GM12878 (cell line): ENCODE measurements around the gene CHP2. TPM values are rescaled to one million over a fixed set of nuclear protein-coding genes. Genes with fewer than 3 reads are reported as not detected.

Experiments
- ATAC-seq: fragments of 200-7000 bp; cut with Tn5 transposase; 3 replicates; pipeline ENCODE4 v1.9.1; 2020; ENCODE audit warnings: mild to moderate bottlenecking, moderate library complexity
- BruUV-seq: library from RNA; stranded (reverse); fragments of 400-500 nt; replicated peaks from 2 replicates; lab custom pipeline; 2021; lab: Mats Ljungman, UMichigan
- CTCF ChIA-PET: fragments of 300-600 bp; sonication (Branson Sonifier 250); formaldehyde crosslinking; extraction: SDS; loops from one replicate; lab custom pipeline; 2021; ENCODE audit warnings: inconsistent platforms; lab: Yijun Ruan, JAX
- POLR2A ChIA-PET: fragments of 350-600 bp; formaldehyde crosslinking; extraction: SDS; loops from one replicate; lab custom pipeline; 2021; ENCODE audit warnings: inconsistent platforms; lab: Charles Lee
- RAD21 ChIA-PET: fragments of 300-600 bp; sonication (Branson Sonifier 250); formaldehyde crosslinking; loops from one replicate; lab custom pipeline; 2023; ENCODE audit warnings: antibody characterized with exemption; ENCODE audit not compliant: unreplicated experiment; lab: Charles Lee
- SMC1A ChIA-PET: fragments of 300-600 bp; sonication (Branson Sonifier 250); formaldehyde crosslinking; loops from one replicate; lab custom pipeline; 2023; ENCODE audit not compliant: unreplicated experiment, uncharacterized antibody; lab: Charles Lee
- DNase-seq: peaks from one replicate; pipeline ENCODE4 v3.0.0-alpha.2; 2011; ENCODE audit warnings: low read depth, low spot score
- FAIRE-seq: peaks from 3 replicates; lab custom pipeline; 2011; peaks lifted over from hg19 to GRCh38; lab: Jason Lieb, UNC
- H2AFZ ChIP-seq: 2 replicates; pipeline ENCODE4 v1.6.0; 2011; ENCODE audit warnings: low read depth, low read length, control low read depth; ENCODE audit not compliant: control insufficient read depth
- H3K27ac ChIP-seq: 2 replicates; pipeline ENCODE4 v1.5.1; 2011; ENCODE audit warnings: control low read depth; ENCODE audit not compliant: control insufficient read depth, insufficient read depth
- H3K27me3 ChIP-seq, 2 experiments: replicated peaks in 1 of 2; 2 replicates each; pipeline versions ENCODE4 v1.6.0 to v1.6.1; 2011; ENCODE audit warnings: low read length in 1 of 2; ENCODE audit not compliant: control insufficient read depth in 2 of 2, insufficient read depth in 2 of 2
- H3K36me3 ChIP-seq, 2 experiments: 2 replicates each; pipeline ENCODE4 v1.5.1; 2011; ENCODE audit warnings: low read length in 1 of 2; ENCODE audit not compliant: control insufficient read depth in 2 of 2, insufficient read depth in 2 of 2
- H3K4me1 ChIP-seq: 2 replicates; pipeline ENCODE4 v1.6.1; 2011; ENCODE audit warnings: mild to moderate bottlenecking, low read length, moderate library complexity, mixed read lengths; ENCODE audit not compliant: control insufficient read depth, insufficient read depth
- H3K4me2 ChIP-seq: 2 replicates; pipeline ENCODE4 v1.6.0; 2011; ENCODE audit warnings: control low read depth; ENCODE audit not compliant: control insufficient read depth, insufficient read depth
- H3K4me3 ChIP-seq: fragments of 200-600 bp; sonication (generic); 2 replicates; pipeline ENCODE4 v1.5.1; 2016
- H3K79me2 ChIP-seq: 2 replicates; pipeline ENCODE4 v1.6.0; 2011; ENCODE audit warnings: low read length; ENCODE audit not compliant: control insufficient read depth, insufficient read depth
- H3K9ac ChIP-seq: 2 replicates; pipeline ENCODE4 v1.8.0; 2011; ENCODE audit warnings: low read length, control low read depth, mixed read lengths; ENCODE audit not compliant: control insufficient read depth, insufficient read depth
- H3K9me3 ChIP-seq: replicated peaks from 3 replicates; pipeline ENCODE4 v1.5.1; 2011; ENCODE audit warnings: mild to moderate bottlenecking, low read length; ENCODE audit not compliant: control insufficient read depth, insufficient read depth
- H4K20me1 ChIP-seq: 2 replicates; pipeline ENCODE4 v1.6.0; 2011; ENCODE audit not compliant: control insufficient read depth, insufficient read depth
- FOXM1 ChIP-seq: IDR thresholded peaks from 2 replicates; pipeline ENCODE4 v1.6.1; 2012; ENCODE audit warnings: low read depth, mild to moderate bottlenecking, inconsistent platforms, low read length, moderate library complexity
- JUND ChIP-seq: IDR thresholded peaks from 2 replicates; pipeline ENCODE4 v1.6.1; 2012; ENCODE audit warnings: low read depth, mild to moderate bottlenecking, low read length, improper control_type of control experiment, moderate library complexity
- KAT2A ChIP-seq: conservative IDR thresholded peaks from 2 replicates; pipeline ENCODE4 v1.6.1; 2011; ENCODE audit warnings: low read depth, low read length; ENCODE audit not compliant: control insufficient read depth
- MYB ChIP-seq: fragments of 150-350 bp; IDR thresholded peaks from 2 replicates; pipeline ENCODE4 v1.6.1; 2014; ENCODE audit warnings: mild to moderate bottlenecking, low read depth, low read length, borderline replicate concordance
- MYC ChIP-seq: IDR thresholded peaks from 2 replicates; pipeline ENCODE4 v1.6.1; 2011; ENCODE audit warnings: mild to moderate bottlenecking, low read length, moderate library complexity, inconsistent platforms; ENCODE audit not compliant: insufficient read depth, insufficient replicate concordance, insufficient read length, severe bottlenecking
- YBX1 ChIP-seq: fragments of 450-650 bp; IDR thresholded peaks from 2 replicates; pipeline ENCODE4 v1.6.1; 2016; ENCODE audit warnings: antibody characterized with exemption
- ZNF622 ChIP-seq: fragments of 450-650 bp; IDR thresholded peaks from 2 replicates; pipeline ENCODE4 v1.6.1; 2017; ENCODE audit warnings: mild to moderate bottlenecking, inconsistent platforms
- WGBS: methylation state at CpG from one replicate; pipeline ENCODE4 v1.1.6; 2016; ENCODE audit warnings: low lambda C conversion rate; ENCODE audit not compliant: insufficient replicate concordance, insufficient coverage; ENCODE audit errors: missing lambda C conversion rate; 5-methylcytosine and 5-hydroxymethylcytosine counted together
- in situ Hi-C: fragments of 300-500 bp; cut with MboI; formaldehyde crosslinking; loops from 9 replicates; pipeline ENCODE4 v1.14.3; 2018; ENCODE audit warnings: mixed read lengths
- intact Hi-C: fragments of 100-400 bp; cut with micrococcal nuclease; formaldehyde crosslinking; loops from one replicate; pipeline ENCODE4 v1.14.2; 2022; ENCODE audit not compliant: unreplicated experiment
- polyA plus RNA-seq, 11 experiments: library from polyadenylated mRNA; depleted of rRNA in 4 of 11; unstranded in 6 of 11; stranded (reverse) in 5 of 11; fragments of >200 nt; fragmentation: Nextera tagmentation in 4 of 11; fragmentation: Illumina TruSeq in 1 of 11; extraction: Ambion mirVana in 4 of 11; extraction: Trizol in 1 of 11; gene quantifications; 1 replicate in 1 of 11; 2 replicates in 10 of 11; pipeline versions ENCODE4 v1.2.1 to v1.2.3, GENCODE V29; 2011 to 2016; ENCODE audit warnings: inconsistent platforms in 2 of 11, missing spikeins in 2 of 11, low read depth in 1 of 11
- total RNA-seq, 4 experiments: library from RNA; depleted of rRNA in 3 of 4; stranded (reverse); fragments of >200 nt in 3 of 4; fragmentation: Illumina TruSeq in 1 of 4; extraction: Trizol in 1 of 4; gene quantifications; 2 replicates each; pipeline versions ENCODE4 v1.2.1 to v1.2.3, GENCODE V29; 2013 to 2021
- TF ChIP-seq, protein P1 (sequence below): fragments of 450-650 bp; IDR thresholded peaks from 2 replicates; pipeline ENCODE4 v1.6.1; 2017; ENCODE audit warnings: mild to moderate bottlenecking, moderate library complexity
- TF ChIP-seq, protein P2 (sequence below): IDR thresholded peaks from 2 replicates; pipeline ENCODE4 v1.6.1; 2012; ENCODE audit warnings: low read depth, low read length, improper control_type of control experiment
- TF ChIP-seq, protein P3 (sequence below): fragments of 450-650 bp; IDR thresholded peaks from 2 replicates; pipeline ENCODE4 v1.6.1; 2018; ENCODE audit warnings: mild to moderate bottlenecking, low read depth, moderate library complexity; ENCODE audit not compliant: partially characterized antibody

Gene CHP2
- total and polyA plus RNA-seq, 10 of the 15 experiments (the other 5 are each of a cell fraction or from before 2014, with no cell fraction given): not detected

DNA sequence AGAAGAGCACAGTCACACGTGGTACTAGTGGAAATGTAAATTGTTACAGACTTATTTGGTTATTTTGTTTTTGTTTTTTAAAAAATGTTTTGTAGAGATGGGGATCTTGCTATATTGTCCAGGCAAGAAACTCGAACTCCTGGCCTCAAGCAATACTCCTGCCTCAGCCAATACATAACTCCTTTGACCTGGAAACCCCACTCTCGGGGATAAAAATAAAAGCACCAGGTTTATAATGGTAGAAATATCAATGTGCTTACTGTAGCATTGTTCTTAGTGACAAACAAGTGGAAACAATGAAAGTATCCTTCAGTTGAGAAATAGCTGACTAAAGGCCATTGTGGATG, 30.1 kb upstream of the CHP2 start:
- no peaks in the 10 kb centered on the region for H4K20me1 ChIP-seq
- H3K9me3 ChIP-seq: no peaks in the 10 kb centered on the region; the same call in 1 of the 3 replicates
- H3K27ac ChIP-seq: no peak overlapping the region
- in situ Hi-C loops (no loop called here), intact Hi-C loops (loop anchor here (5.0 kb wide), 1 partner anchor 167 kb away; the partner anchor contains the start of genes EARS2 and UBFD1)
- DNase-seq (no peak), FAIRE-seq (no peak), ATAC-seq (no peak)
- CTCF ChIA-PET: interaction anchor here (1.1 to 1.4 kb wide), 2 partner anchors 70 to 528 kb away, joined by 3 to 4 read pairs; no protein-coding TSS in a partner anchor
- H3K4me1 ChIP-seq: no peaks in the 10 kb centered on the region
- H3K9ac ChIP-seq: no peak overlapping the region
- H2AFZ ChIP-seq: no peak overlapping the region
- TF ChIP-seq, protein P1, sequence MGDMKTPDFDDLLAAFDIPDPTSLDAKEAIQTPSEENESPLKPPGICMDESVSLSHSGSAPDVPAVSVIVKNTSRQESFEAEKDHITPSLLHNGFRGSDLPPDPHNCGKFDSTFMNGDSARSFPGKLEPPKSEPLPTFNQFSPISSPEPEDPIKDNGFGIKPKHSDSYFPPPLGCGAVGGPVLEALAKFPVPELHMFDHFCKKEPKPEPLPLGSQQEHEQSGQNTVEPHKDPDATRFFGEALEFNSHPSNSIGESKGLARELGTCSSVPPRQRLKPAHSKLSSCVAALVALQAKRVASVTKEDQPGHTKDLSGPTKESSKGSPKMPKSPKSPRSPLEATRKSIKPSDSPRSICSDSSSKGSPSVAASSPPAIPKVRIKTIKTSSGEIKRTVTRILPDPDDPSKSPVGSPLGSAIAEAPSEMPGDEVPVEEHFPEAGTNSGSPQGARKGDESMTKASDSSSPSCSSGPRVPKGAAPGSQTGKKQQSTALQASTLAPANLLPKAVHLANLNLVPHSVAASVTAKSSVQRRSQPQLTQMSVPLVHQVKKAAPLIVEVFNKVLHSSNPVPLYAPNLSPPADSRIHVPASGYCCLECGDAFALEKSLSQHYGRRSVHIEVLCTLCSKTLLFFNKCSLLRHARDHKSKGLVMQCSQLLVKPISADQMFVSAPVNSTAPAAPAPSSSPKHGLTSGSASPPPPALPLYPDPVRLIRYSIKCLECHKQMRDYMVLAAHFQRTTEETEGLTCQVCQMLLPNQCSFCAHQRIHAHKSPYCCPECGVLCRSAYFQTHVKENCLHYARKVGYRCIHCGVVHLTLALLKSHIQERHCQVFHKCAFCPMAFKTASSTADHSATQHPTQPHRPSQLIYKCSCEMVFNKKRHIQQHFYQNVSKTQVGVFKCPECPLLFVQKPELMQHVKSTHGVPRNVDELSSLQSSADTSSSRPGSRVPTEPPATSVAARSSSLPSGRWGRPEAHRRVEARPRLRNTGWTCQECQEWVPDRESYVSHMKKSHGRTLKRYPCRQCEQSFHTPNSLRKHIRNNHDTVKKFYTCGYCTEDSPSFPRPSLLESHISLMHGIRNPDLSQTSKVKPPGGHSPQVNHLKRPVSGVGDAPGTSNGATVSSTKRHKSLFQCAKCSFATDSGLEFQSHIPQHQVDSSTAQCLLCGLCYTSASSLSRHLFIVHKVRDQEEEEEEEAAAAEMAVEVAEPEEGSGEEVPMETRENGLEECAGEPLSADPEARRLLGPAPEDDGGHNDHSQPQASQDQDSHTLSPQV: no peak
- TF ChIP-seq JUND (no peak), ZNF622 (no peak), MYB (no peak), KAT2A (no peak), YBX1 (no peak), MYC (no peak), FOXM1 (no peak)
- TF ChIP-seq, protein P2, sequence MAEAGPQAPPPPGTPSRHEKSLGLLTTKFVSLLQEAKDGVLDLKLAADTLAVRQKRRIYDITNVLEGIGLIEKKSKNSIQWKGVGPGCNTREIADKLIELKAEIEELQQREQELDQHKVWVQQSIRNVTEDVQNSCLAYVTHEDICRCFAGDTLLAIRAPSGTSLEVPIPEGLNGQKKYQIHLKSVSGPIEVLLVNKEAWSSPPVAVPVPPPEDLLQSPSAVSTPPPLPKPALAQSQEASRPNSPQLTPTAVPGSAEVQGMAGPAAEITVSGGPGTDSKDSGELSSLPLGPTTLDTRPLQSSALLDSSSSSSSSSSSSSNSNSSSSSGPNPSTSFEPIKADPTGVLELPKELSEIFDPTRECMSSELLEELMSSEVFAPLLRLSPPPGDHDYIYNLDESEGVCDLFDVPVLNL: no peak
- TF ChIP-seq, protein P3, sequence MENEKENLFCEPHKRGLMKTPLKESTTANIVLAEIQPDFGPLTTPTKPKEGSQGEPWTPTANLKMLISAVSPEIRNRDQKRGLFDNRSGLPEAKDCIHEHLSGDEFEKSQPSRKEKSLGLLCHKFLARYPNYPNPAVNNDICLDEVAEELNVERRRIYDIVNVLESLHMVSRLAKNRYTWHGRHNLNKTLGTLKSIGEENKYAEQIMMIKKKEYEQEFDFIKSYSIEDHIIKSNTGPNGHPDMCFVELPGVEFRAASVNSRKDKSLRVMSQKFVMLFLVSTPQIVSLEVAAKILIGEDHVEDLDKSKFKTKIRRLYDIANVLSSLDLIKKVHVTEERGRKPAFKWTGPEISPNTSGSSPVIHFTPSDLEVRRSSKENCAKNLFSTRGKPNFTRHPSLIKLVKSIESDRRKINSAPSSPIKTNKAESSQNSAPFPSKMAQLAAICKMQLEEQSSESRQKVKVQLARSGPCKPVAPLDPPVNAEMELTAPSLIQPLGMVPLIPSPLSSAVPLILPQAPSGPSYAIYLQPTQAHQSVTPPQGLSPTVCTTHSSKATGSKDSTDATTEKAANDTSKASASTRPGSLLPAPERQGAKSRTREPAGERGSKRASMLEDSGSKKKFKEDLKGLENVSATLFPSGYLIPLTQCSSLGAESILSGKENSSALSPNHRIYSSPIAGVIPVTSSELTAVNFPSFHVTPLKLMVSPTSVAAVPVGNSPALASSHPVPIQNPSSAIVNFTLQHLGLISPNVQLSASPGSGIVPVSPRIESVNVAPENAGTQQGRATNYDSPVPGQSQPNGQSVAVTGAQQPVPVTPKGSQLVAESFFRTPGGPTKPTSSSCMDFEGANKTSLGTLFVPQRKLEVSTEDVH: no peak
- RAD21 ChIA-PET: no interaction called here
- H3K79me2 ChIP-seq: no peaks in the 10 kb centered on the region
- no peaks in the 10 kb centered on the region; a peak in 1 of 4 replicates for H3K27me3 ChIP-seq
- WGBS: 6% methylated on average over 3 of the region's 3 CpGs
- BruUV-seq: no TSS peak
- no peak overlapping the region for H3K4me3 ChIP-seq
- SMC1A ChIA-PET: no interaction called here
- H3K4me2 ChIP-seq: no peak overlapping the region
- H3K36me3 ChIP-seq: no peaks in the 10 kb centered on the region
- POLR2A ChIA-PET: no interaction called here
